Measurements from ENCODE around the gene RAB40C. TPM values are rescaled to one million over a fixed set of nuclear protein-coding genes. Genes with fewer than 3 reads are reported as not detected.

The RAB40C gene
- total and polyA plus RNA-seq, 2 donors from 2014 or later, result 18.1 to 24.0 TPM

DNA sequence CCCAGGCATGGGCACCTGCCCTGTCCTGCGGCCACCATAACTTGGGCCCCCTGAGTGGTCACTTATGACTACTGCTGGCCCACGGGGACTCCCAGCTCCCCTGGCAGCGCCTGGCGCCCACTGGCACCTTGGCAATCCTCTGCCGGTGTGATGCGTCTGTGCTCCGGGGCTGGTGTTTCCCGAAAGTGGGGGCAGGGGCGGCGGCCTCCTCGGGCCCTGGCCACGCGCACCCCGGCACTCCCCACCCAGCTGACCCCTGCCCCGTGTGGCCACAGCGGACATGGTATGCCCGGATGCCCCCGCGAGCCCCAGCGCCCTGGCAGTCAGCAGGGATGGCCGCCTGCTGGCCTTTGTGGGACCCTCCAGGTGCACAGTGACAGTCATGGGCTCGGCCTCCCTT lies 67.6 kb downstream of the RAB40C start:
- TF ChIP-seq, protein P1, sequence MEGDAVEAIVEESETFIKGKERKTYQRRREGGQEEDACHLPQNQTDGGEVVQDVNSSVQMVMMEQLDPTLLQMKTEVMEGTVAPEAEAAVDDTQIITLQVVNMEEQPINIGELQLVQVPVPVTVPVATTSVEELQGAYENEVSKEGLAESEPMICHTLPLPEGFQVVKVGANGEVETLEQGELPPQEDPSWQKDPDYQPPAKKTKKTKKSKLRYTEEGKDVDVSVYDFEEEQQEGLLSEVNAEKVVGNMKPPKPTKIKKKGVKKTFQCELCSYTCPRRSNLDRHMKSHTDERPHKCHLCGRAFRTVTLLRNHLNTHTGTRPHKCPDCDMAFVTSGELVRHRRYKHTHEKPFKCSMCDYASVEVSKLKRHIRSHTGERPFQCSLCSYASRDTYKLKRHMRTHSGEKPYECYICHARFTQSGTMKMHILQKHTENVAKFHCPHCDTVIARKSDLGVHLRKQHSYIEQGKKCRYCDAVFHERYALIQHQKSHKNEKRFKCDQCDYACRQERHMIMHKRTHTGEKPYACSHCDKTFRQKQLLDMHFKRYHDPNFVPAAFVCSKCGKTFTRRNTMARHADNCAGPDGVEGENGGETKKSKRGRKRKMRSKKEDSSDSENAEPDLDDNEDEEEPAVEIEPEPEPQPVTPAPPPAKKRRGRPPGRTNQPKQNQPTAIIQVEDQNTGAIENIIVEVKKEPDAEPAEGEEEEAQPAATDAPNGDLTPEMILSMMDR (IDR thresholded peaks at IDR 0.05; ENCODE audit: borderline replicate concordance, extremely low read depth, insufficient read depth), result no peak
- intact Hi-C loops (cut with DNase I), result no loop called here
- Histone ChIP-seq H3K4me1 (ENCODE audit: control insufficient read depth in 2 of 3, insufficient read depth in 2 of 3, low read depth in 1 of 3, low read length in 3 of 3) (peaks cover 0 to 10% (median 0%) of the 10 kb centered on the region in 3 donors), H3K27me3 (ENCODE audit: control insufficient read depth, insufficient read depth, low read length) (no peaks in the 10 kb centered on the region), H3K36me3 (ENCODE audit: control insufficient read depth in 2 of 3, insufficient read depth in 3 of 3, low read length in 3 of 3) (no peaks in the 10 kb centered on the region), H3K4me3 (ENCODE audit: low read length in 3 of 3) (no peak overlapping the region), H3K9me3 (ENCODE audit: control insufficient read depth in 2 of 3, insufficient read depth in 1 of 3, low read length in 3 of 3) (no peaks in the 10 kb centered on the region), H3K27ac (ENCODE audit: low read depth in 2 of 2, low read length in 2 of 2) (no peak overlapping the region), H3K9ac (ENCODE audit: low read length in 3 of 3) (no peak overlapping the region)
- FAIRE-seq, result no peak
- DNase-seq, result no peak

GRCh38 chr16:658679-659571 lies 69.1 kb downstream of the RAB40C start:
- no peak for FAIRE-seq
- Histone ChIP-seq H3K9me3 (ENCODE audit: control insufficient read depth in 2 of 3, insufficient read depth in 1 of 3, low read length in 3 of 3) (no peaks in the 10 kb centered on the region), H3K9ac (ENCODE audit: low read length in 3 of 3) (no peak overlapping the region), H3K27ac (ENCODE audit: low read depth in 2 of 2, low read length in 2 of 2) (no peak overlapping the region), H3K4me1 (ENCODE audit: control insufficient read depth in 2 of 3, insufficient read depth in 2 of 3, low read depth in 1 of 3, low read length in 3 of 3) (peaks cover 0 to 10% (median 0%) of the 10 kb centered on the region in 3 donors), H3K36me3 (ENCODE audit: control insufficient read depth in 2 of 3, insufficient read depth in 3 of 3, low read length in 3 of 3) (no peaks in the 10 kb centered on the region), H3K4me3 (ENCODE audit: low read length in 3 of 3) (no peak overlapping the region), H3K27me3 (ENCODE audit: control insufficient read depth, insufficient read depth, low read length) (no peaks in the 10 kb centered on the region)
- no peak for DNase-seq
- intact Hi-C loops (cut with DNase I), result no loop called here
- TF ChIP-seq, protein P1 (IDR thresholded peaks at IDR 0.05; ENCODE audit: borderline replicate concordance, extremely low read depth, insufficient read depth), result no peak

GRCh38 chr16:659618-660017 lies 69.8 kb downstream of the RAB40C start:
- Histone ChIP-seq H3K9ac (ENCODE audit: low read length in 3 of 3) (no peak overlapping the region), H3K27ac (ENCODE audit: low read depth in 2 of 2, low read length in 2 of 2) (no peak overlapping the region), H3K4me3 (ENCODE audit: low read length in 3 of 3) (no peak overlapping the region), H3K36me3 (ENCODE audit: control insufficient read depth in 2 of 3, insufficient read depth in 3 of 3, low read length in 3 of 3) (no peaks in the 10 kb centered on the region), H3K27me3 (ENCODE audit: control insufficient read depth, insufficient read depth, low read length) (no peaks in the 10 kb centered on the region), H3K9me3 (ENCODE audit: control insufficient read depth in 2 of 3, insufficient read depth in 1 of 3, low read length in 3 of 3) (no peaks in the 10 kb centered on the region), H3K4me1 (ENCODE audit: control insufficient read depth in 2 of 3, insufficient read depth in 2 of 3, low read depth in 1 of 3, low read length in 3 of 3) (peaks cover 0 to 10% (median 0%) of the 10 kb centered on the region in 3 donors)
- intact Hi-C loops (cut with DNase I), result no loop called here
- TF ChIP-seq, protein P1 (IDR thresholded peaks at IDR 0.05; ENCODE audit: borderline replicate concordance, extremely low read depth, insufficient read depth), result no peak
- FAIRE-seq (no peak), DNase-seq (no peak)

Data from kidney (tissue), 14 donors.